GM12801 (cell line): ENCODE data around the gene PUM2.

ENCODE experiments used
- CTCF ChIP-seq: IDR thresholded peaks from one replicate; pipeline ENCODE4 v1.5.1; 2011; ENCODE audit warnings: control low read depth; ENCODE audit not compliant: insufficient read length; ENCODE audit errors: extremely low read depth

The PUM2 gene

GRCh38 chr2:20377741-20378140 is 27.1 kb upstream of the PUM2 start:
- no peak for TF ChIP-seq CTCF

- no peak for TF ChIP-seq CTCF
Measured at GRCh38 chr2:20372896-20373640, 22.4 kb upstream of the PUM2 start.

DNA sequence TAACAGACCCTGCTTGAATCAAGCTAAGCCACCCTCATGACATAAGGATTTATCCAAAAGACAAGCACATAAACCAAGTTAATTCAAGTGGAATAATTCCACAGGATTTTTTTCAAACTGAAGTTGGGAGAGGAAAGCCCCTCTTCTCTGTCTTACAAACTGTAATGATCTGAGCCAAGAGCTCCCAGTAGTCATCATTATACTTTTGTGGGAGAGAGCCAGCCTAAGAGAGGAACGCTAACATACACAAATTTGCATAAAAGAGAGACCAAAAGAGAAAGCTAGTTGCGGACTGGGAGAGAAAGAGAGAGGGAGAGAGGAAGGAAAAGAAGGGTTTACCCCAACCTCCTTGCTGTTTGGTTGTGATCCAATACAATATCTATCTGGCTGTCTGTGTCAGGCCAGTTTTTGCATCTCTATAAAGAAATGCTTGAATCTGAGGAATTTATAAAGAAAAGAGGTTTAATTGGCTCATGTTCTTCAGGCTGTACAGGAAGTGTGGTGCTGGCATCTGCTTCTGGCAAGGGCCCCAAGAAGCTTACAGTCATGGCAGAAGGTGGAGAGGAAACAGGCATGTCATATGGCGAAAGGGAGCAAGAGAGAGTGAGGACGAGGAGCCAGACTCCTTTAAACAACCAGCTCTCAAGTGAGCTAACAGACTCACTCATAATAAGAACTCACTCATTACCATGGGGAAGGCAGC is 20.8 kb upstream of the PUM2 start:
- no peak for TF ChIP-seq CTCF

DNA sequence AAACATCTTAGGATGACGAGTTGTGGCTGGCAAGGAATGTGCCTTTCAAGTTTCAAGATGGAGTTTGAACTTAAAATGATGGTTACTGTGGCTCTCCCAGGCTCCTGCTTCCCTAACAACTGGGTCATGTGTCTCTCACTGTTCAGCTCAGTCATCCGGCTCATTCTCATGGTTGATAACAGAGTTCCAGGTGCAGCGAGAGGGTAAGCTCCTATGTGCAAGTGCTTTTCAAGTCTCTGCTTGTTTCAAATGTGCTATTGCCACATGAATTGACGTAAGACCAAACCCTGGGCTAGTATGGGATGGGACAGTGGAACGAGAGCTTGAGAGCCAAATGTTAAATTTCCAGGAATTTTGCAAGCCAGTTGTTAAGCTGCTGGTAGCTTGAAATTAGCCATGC is 19.5 kb upstream of the PUM2 start:
- no peak for TF ChIP-seq CTCF

DNA sequence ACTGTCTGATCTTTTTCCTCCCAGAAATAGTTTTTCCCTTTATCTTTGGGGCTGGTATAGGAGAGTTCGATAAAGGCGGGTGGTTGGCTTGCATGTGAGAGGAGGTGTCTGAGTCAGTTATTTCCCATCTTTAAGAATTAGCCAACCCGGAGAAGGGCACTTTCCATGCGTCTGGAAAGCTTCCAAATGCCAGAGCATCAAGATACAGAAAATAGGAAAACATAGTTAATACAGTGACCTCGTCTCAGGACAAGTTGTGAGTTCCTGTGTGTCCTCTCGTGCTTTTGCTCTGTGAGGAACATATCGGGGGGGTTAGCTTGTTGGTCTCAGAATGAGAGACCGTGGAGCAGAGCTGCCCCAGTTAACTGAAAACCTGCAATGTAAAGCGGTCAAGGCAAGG is 18.7 kb upstream of the PUM2 start:
- TF ChIP-seq CTCF: no peak

DNA sequence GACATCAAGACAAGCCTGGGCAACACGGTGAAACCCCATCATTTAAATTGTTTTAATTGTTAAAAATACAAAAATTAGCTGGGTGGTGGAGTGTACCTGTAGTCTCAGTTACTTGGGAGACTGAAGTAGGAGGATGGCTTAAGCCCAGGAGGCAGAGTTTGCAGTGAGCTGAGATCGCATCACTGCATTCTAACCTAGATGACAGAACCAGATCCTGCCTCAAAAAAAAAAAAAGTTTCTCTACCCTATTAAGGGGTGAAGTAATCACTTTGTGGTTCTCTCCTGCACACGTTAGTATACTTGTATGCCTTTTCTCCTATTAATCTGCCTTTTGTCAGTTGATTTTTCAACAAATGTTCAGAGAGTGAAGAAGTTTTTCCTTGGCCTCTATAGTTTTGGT is 18.1 kb upstream of the PUM2 start:
- TF ChIP-seq CTCF: no peak

GRCh38 chr2:20366672-20367116 is 16.1 kb upstream of the PUM2 start:
- TF ChIP-seq CTCF: no peak
